Measurements from ENCODE around the gene ITPR1. TPM values are rescaled to one million over a fixed set of nuclear protein-coding genes. Genes with fewer than 3 reads are reported as not detected.

ITPR1 gene
- total RNA-seq, 4 donors from 2014 or later, result 14.7 to 45.1 (median 21.0) TPM

DNA sequence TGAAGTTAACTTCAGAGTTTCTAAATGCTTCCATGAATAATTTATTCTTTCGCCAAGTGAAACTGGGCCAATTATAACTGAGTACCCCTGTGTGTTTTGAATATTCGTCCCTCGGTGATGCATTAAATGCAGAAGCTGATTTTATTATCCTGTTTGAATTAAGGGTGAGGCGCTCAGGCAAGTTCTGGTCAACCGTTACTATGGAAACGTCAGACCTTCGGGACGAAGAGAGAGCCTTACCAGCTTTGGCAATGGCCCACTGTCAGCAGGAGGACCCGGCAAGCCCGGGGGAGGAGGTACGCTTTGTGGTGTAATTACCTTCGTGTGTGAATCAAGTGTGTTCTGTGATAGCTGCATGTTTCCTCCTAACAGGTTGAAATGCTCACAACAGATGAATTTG is 239.8 kb downstream of the ITPR1 start:
- peaks cover 19% of the 10 kb centered on the region for H3K4me1 ChIP-seq
- no peaks in the 10 kb centered on the region for H3K9me3 ChIP-seq
- no peak overlapping the region for H3K4me3 ChIP-seq
- TF ChIP-seq EP300 (IDR thresholded peaks at IDR 0.05), result no peak
- no peak for TF ChIP-seq CTCF (IDR thresholded peaks at IDR 0.05)
- no peak for TF ChIP-seq POLR2A (IDR thresholded peaks at IDR 0.05)
- TF ChIP-seq POLR2AphosphoS5 (IDR thresholded peaks at IDR 0.05), result no peak
- 78% methylated on average over 12 of the region's 12 CpGs for WGBS
- H3K27ac ChIP-seq, result no peak overlapping the region
- no peak for DNase-seq (ENCODE audit: low spot score in 2 of 2)
- H3K27me3 ChIP-seq, result no peaks in the 10 kb centered on the region
- no peaks in the 10 kb centered on the region for H3K36me3 ChIP-seq

DNA sequence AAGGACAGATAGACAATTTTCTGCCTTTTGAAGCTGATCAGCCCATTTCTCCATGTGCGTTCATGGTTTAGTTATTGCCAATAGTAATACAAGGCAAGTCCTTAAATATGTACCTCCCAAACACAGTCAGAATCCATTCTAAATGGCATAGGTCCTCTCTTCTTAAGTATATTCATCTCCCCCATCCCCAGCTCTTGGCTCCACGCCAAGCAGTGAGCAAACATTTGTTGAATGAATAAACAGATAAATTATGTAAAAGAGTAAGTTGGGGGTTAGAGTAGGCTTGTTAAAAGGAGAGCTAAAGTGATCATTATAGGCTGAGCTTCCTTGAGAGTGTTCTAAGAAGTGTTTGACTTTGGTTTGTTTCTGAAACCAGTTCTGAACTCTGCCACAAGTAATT is 241.3 kb downstream of the ITPR1 start:
- H3K9me3 ChIP-seq, result no peaks in the 10 kb centered on the region
- H3K4me1 ChIP-seq, result peaks cover 32% of the 10 kb centered on the region
- H3K27ac ChIP-seq, result no peak overlapping the region
- DNase-seq (ENCODE audit: low spot score in 2 of 2), result no peak
- TF ChIP-seq POLR2AphosphoS5 (IDR thresholded peaks at IDR 0.05) (no peak), POLR2A (IDR thresholded peaks at IDR 0.05) (no peak), EP300 (IDR thresholded peaks at IDR 0.05) (no peak), CTCF (IDR thresholded peaks at IDR 0.05) (no peak)
- 63% methylated on average over 2 of the region's 2 CpGs for WGBS
- H3K27me3 ChIP-seq, result no peaks in the 10 kb centered on the region
- no peak overlapping the region for H3K4me3 ChIP-seq
- no peaks in the 10 kb centered on the region for H3K36me3 ChIP-seq

DNA sequence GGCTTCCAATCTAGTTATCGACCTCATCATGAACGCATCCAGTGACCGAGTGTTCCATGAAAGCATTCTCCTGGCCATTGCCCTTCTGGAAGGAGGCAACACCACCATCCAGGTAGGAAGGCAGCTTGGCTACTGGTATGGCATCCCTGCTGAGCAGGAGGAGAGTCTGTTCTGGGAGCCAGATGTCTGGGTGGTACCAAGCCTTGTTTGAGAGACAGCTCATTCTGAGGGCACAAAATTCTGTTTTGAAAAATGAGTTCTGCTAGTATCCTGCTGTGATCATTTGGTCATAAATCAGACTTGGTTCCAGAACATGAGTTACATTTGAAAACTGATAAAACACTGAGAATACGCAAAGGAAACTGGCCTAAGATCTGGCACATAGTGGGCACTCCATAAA is 242.1 kb downstream of the ITPR1 start:
- DNase-seq (ENCODE audit: low spot score in 2 of 2), result no peak
- no peak for TF ChIP-seq EP300 (IDR thresholded peaks at IDR 0.05)
- TF ChIP-seq CTCF (IDR thresholded peaks at IDR 0.05), result no peak
- TF ChIP-seq POLR2AphosphoS5 (IDR thresholded peaks at IDR 0.05), result no peak
- TF ChIP-seq POLR2A (IDR thresholded peaks at IDR 0.05), result no peak
- Histone ChIP-seq H3K27me3 (no peaks in the 10 kb centered on the region), H3K4me1 (peaks cover 40% of the 10 kb centered on the region), H3K9me3 (no peaks in the 10 kb centered on the region), H3K36me3 (no peaks in the 10 kb centered on the region), H3K4me3 (no peak overlapping the region), H3K27ac (no peak overlapping the region)
- 80% methylated on average over 4 of the region's 4 CpGs for WGBS

DNA sequence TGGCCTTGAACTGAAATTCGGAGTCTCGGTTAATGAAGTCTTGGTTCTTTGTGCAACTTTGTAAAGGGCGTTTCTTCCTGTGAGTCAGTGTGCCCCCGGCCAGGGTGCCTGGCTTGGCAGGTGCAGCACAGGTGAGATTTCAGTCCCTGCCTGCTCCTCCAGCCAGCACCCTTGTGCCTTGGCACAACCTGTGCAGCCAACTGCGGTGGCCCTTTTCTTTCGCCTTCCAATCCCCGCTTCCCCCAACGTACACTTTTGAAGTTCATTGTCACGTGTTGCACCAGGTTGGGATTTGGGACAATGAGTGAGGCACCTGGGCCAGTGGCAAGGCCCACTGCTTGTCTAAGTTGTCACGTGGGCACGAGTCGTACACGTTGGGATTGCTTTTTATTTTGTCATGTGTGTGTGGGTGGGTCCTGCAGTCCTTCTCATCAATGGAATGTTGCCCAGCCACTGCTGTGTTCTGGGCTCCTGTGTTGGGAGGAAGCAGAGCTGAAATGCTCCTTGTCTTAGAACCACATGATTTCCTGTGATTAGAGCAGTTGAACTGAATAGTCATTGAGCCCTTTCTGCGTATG is 243.2 kb downstream of the ITPR1 start:
- Histone ChIP-seq H3K36me3 (no peaks in the 10 kb centered on the region), H3K4me1 (peaks cover 51% of the 10 kb centered on the region), H3K27ac (peak overlapping the region; percentile 79), H3K27me3 (no peaks in the 10 kb centered on the region), H3K4me3 (no peak overlapping the region), H3K9me3 (no peaks in the 10 kb centered on the region)
- WGBS, result 33% methylated on average over 14 of the region's 14 CpGs
- DNase-seq (ENCODE audit: low spot score in 2 of 2), result no peak
- TF ChIP-seq CTCF (IDR thresholded peaks at IDR 0.05), result no peak
- no peak for TF ChIP-seq POLR2A (IDR thresholded peaks at IDR 0.05)
- peak; percentile 17 to 39 (median 24) for TF ChIP-seq POLR2AphosphoS5 (IDR thresholded peaks at IDR 0.05)

GRCh38 chr3:4738737-4739274 is 245.7 kb downstream of the ITPR1 start:
- no peaks in the 10 kb centered on the region for H3K9me3 ChIP-seq
- peaks cover 69% of the 10 kb centered on the region for H3K4me1 ChIP-seq
- WGBS, result 91% methylated on average over 8 of the region's 9 CpGs
- H3K27me3 ChIP-seq, result no peaks in the 10 kb centered on the region
- no peak overlapping the region for H3K4me3 ChIP-seq
- no peak overlapping the region for H3K27ac ChIP-seq
- TF ChIP-seq EP300 (IDR thresholded peaks at IDR 0.05) (no peak), CTCF (IDR thresholded peaks at IDR 0.05) (no peak), POLR2AphosphoS5 (IDR thresholded peaks at IDR 0.05) (no peak), POLR2A (IDR thresholded peaks at IDR 0.05) (no peak)
- no peaks in the 10 kb centered on the region for H3K36me3 ChIP-seq
- peak in 1 of 2 donors; percentile 72 for DNase-seq (ENCODE audit: low spot score in 2 of 2)
